ENCODE results near the gene FRRS1. TPM values are rescaled to one million over a fixed set of nuclear protein-coding genes. Genes with fewer than 3 reads are reported as not detected.

FRRS1 gene
- total and polyA plus RNA-seq, 10 of the 15 experiments (the other 5 are each of a cell fraction or from before 2014, with no cell fraction given): 0.13 to 18.9 (median 8.0) TPM

- TF ChIP-seq ZNF687 (IDR thresholded peaks at IDR 0.05) (peak; percentile 73), BCLAF1 (IDR thresholded peaks at IDR 0.05) (no peak), SREBF1 (IDR thresholded peaks at IDR 0.05; ENCODE audit: low read length) (no peak), IRF3 (IDR thresholded peaks at IDR 0.05) (no peak), CBX3 (IDR thresholded peaks at IDR 0.05; ENCODE audit: borderline replicate concordance, low read depth) (no peak)
- TF ChIP-seq, protein P1, sequence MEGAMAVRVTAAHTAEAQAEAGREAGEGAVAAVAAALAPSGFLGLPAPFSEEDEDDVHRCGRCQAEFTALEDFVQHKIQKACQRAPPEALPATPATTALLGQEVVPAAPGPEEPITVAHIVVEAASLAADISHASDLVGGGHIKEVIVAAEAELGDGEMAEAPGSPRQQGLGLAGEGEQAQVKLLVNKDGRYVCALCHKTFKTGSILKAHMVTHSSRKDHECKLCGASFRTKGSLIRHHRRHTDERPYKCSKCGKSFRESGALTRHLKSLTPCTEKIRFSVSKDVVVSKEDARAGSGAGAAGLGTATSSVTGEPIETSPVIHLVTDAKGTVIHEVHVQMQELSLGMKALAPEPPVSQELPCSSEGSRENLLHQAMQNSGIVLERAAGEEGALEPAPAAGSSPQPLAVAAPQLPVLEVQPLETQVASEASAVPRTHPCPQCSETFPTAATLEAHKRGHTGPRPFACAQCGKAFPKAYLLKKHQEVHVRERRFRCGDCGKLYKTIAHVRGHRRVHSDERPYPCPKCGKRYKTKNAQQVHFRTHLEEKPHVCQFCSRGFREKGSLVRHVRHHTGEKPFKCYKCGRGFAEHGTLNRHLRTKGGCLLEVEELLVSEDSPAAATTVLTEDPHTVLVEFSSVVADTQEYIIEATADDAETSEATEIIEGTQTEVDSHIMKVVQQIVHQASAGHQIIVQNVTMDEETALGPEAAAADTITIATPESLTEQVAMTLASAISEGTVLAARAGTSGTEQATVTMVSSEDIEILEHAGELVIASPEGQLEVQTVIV (IDR thresholded peaks at IDR 0.05; ENCODE audit: borderline replicate concordance, partially characterized antibody): no peak
Observed at GRCh38 chr1:99751877-99752504, 14.4 kb downstream of the FRRS1 start (continued).
